ENCODE data around the gene PEX11A. TPM values are rescaled to one million over a fixed set of nuclear protein-coding genes. Genes with fewer than 3 reads are reported as not detected.

Gene PEX11A
- total RNA-seq, 3 donors from 2014 or later: 42.3 to 64.2 (median 46.1) TPM

- peak within 1 kb of the TSS; percentile 79 to 80 for H3K27ac ChIP-seq
- peak within 1 kb of the TSS in 2 of 3 donors; percentile 3 to 4 for H3K4me3 ChIP-seq
- no peaks in the 10 kb centered on the region for H3K36me3 ChIP-seq
- intact Hi-C loops (cut with DNase I; ENCODE audit: low total_unique reads): no loop called here
- no peak for DNase-seq (ENCODE audit: low spot score in 2 of 2)
- H3K4me1 ChIP-seq: peaks cover 6 to 13% of the 10 kb centered on the region in 2 donors
- no peaks in the 10 kb centered on the region for H3K27me3 ChIP-seq
- no peak for TF ChIP-seq POLR2AphosphoS5 (IDR thresholded peaks at IDR 0.05)
- no peak for TF ChIP-seq CTCF (IDR thresholded peaks at IDR 0.05)
- no peak for TF ChIP-seq POLR2A (IDR thresholded peaks at IDR 0.05)
- no peaks in the 10 kb centered on the region for H3K9me3 ChIP-seq
Measured at GRCh38 chr15:89679212-89679611, 11.3 kb downstream of the PEX11A start, which contains the start of gene PLIN1. TSS of gene PLIN1 (minus strand) at chr15:89679367. CDS start at chr15:89677489, 1,878 bp downstream.

GRCh38 chr15:89677381-89677780 is 13.2 kb downstream of the PEX11A start:
- DNase-seq (ENCODE audit: low spot score in 2 of 2): no peak
- no peak overlapping the region for H3K27ac ChIP-seq
- peaks cover 6 to 13% of the 10 kb centered on the region in 2 donors for H3K4me1 ChIP-seq
- H3K36me3 ChIP-seq: no peaks in the 10 kb centered on the region
- intact Hi-C loops (cut with DNase I; ENCODE audit: low total_unique reads): no loop called here
- H3K4me3 ChIP-seq: peak overlapping the region in 1 of 3 donors; percentile 15
- no peaks in the 10 kb centered on the region for H3K9me3 ChIP-seq
- TF ChIP-seq POLR2A (IDR thresholded peaks at IDR 0.05): no peak
- no peak for TF ChIP-seq CTCF (IDR thresholded peaks at IDR 0.05)
- TF ChIP-seq POLR2AphosphoS5 (IDR thresholded peaks at IDR 0.05): no peak
- no peaks in the 10 kb centered on the region for H3K27me3 ChIP-seq

GRCh38 chr15:89675606-89676005 is 14.9 kb downstream of the PEX11A start:
- intact Hi-C loops (cut with DNase I; ENCODE audit: low total_unique reads): no loop called here
- no peaks in the 10 kb centered on the region for H3K36me3 ChIP-seq
- no peak overlapping the region for H3K4me3 ChIP-seq
- peaks cover 6 to 7% of the 10 kb centered on the region in 2 donors for H3K4me1 ChIP-seq
- H3K27ac ChIP-seq: no peak overlapping the region
- H3K27me3 ChIP-seq: no peaks in the 10 kb centered on the region
- no peak for DNase-seq (ENCODE audit: low spot score in 2 of 2)
- no peak for TF ChIP-seq POLR2AphosphoS5 (IDR thresholded peaks at IDR 0.05)
- no peak for TF ChIP-seq POLR2A (IDR thresholded peaks at IDR 0.05)
- no peak for TF ChIP-seq CTCF (IDR thresholded peaks at IDR 0.05)
- no peaks in the 10 kb centered on the region for H3K9me3 ChIP-seq

GRCh38 chr15:89674526-89674925 is 16.0 kb downstream of the PEX11A start:
- no peak for TF ChIP-seq CTCF (IDR thresholded peaks at IDR 0.05)
- no peak for TF ChIP-seq POLR2A (IDR thresholded peaks at IDR 0.05)
- TF ChIP-seq POLR2AphosphoS5 (IDR thresholded peaks at IDR 0.05): no peak
- Histone ChIP-seq H3K27me3 (no peaks in the 10 kb centered on the region), H3K4me3 (no peak overlapping the region), H3K27ac (no peak overlapping the region), H3K4me1 (no peaks in the 10 kb centered on the region), H3K9me3 (no peaks in the 10 kb centered on the region), H3K36me3 (no peaks in the 10 kb centered on the region)
- intact Hi-C loops (cut with DNase I; ENCODE audit: low total_unique reads): loop anchor here (5.0 kb wide), 1 partner anchor 342 kb away; the partner anchor contains the start of gene POLG
- no peak for DNase-seq (ENCODE audit: low spot score in 2 of 2)

GRCh38 chr15:89673165-89673512 is 17.4 kb downstream of the PEX11A start:
- H3K36me3 ChIP-seq: no peaks in the 10 kb centered on the region
- H3K9me3 ChIP-seq: no peaks in the 10 kb centered on the region
- no peaks in the 10 kb centered on the region for H3K4me1 ChIP-seq
- intact Hi-C loops (cut with DNase I; ENCODE audit: low total_unique reads): loop anchor here (5.0 kb wide), 1 partner anchor 341 kb away; the partner anchor contains the start of gene POLG
- no peak for DNase-seq (ENCODE audit: low spot score in 2 of 2)
- TF ChIP-seq CTCF (IDR thresholded peaks at IDR 0.05) (no peak), POLR2A (IDR thresholded peaks at IDR 0.05) (no peak), POLR2AphosphoS5 (IDR thresholded peaks at IDR 0.05) (no peak)
- H3K27me3 ChIP-seq: no peaks in the 10 kb centered on the region
- H3K4me3 ChIP-seq: no peak overlapping the region
- H3K27ac ChIP-seq: no peak overlapping the region

Measured in breast epithelium (tissue), 4 donors.